Left lung (tissue), 10 donors: ENCODE measurements around the gene CCDC170. TPM values are rescaled to one million over a fixed set of nuclear protein-coding genes. Genes with fewer than 3 reads are reported as not detected.

ENCODE experiments used
- ATAC-seq: fragments of 200-7000 bp; cut with Tn5 transposase; one replicate; pipeline ENCODE4 v1.9.1; 2020; ENCODE audit warnings: moderate library complexity
- DNase-seq, 4 donors: peaks; one replicate each; pipeline ENCODE4 v3.0.0-alpha.2; 2013 to 2020
- H3K27ac ChIP-seq, 2 donors: fragments of 200-600 bp; sonication (generic) in 1 of 2; one replicate each; pipeline versions ENCODE4 v1.5.0 to v1.8.0; 2020 to 2021
- H3K27me3 ChIP-seq, 2 donors: fragments of 200-600 bp; sonication (generic) in 1 of 2; one replicate each; pipeline versions ENCODE4 v1.5.0 to v1.8.0; 2020 to 2021
- H3K36me3 ChIP-seq, 2 donors: fragments of 200-600 bp; sonication (generic) in 1 of 2; one replicate each; pipeline versions ENCODE4 v1.5.0 to v1.8.0; 2020 to 2021
- H3K4me1 ChIP-seq, 2 donors: fragments of 200-600 bp; one replicate each; pipeline ENCODE4 v1.8.0; 2021
- H3K4me3 ChIP-seq, 2 donors: fragments of 200-600 bp; sonication (generic) in 1 of 2; one replicate each; pipeline versions ENCODE4 v1.5.0 to v1.8.0; 2020 to 2021; ENCODE audit warnings: mild to moderate bottlenecking in 1 of 2
- H3K9me3 ChIP-seq, 2 donors: fragments of 200-600 bp; sonication (generic) in 1 of 2; one replicate each; pipeline versions ENCODE4 v1.5.0 to v1.8.0; 2020 to 2021
- CTCF ChIP-seq, 2 donors: fragments of 200-600 bp; sonication (generic) in 1 of 2; IDR thresholded peaks; one replicate each; pipeline versions ENCODE4 v1.5.0 to v1.8.0; 2021; ENCODE audit warnings: antibody characterized with exemption in 2 of 2
- intact Hi-C, 2 donors: fragments of 100-400 bp; cut with DNase I; formaldehyde crosslinking; loops; one replicate each; pipeline versions ENCODE4 v1.11.2 to v1.14.2; 2022
- polyA plus RNA-seq, 6 donors: library from polyadenylated mRNA; unstranded; fragments of 120-200 nt; gene quantifications; one replicate each; pipeline ENCODE4 v1.2.1, GENCODE V29; 2013; ENCODE audit not compliant: insufficient read length in 6 of 6
- total RNA-seq, 2 donors: library from RNA; stranded (reverse); fragmentation: NEBNext Ultra II Directional; extraction: Animal tissue kit (Norgen Biotek cat#: 25700); gene quantifications; one replicate each; pipeline ENCODE4 v1.2.1, GENCODE V29; 2021
- donor health status: DM: no; HTN: yes; CAD: no.
- donor health status: DM: no; HTN: no; CAD: no.

The CCDC170 gene
- total and polyA plus RNA-seq, 8 donors: 1.3 to 8.2 (median 4.4) TPM

- H3K27ac ChIP-seq: no peak overlapping the region
- no peak overlapping the region for H3K4me3 ChIP-seq
- H3K36me3 ChIP-seq: no peaks in the 10 kb centered on the region
- H3K27me3 ChIP-seq: no peaks in the 10 kb centered on the region
- no peak for TF ChIP-seq CTCF (IDR thresholded peaks at IDR 0.05)
- ATAC-seq: no peak
- intact Hi-C loops: no loop called here
- H3K4me1 ChIP-seq: no peaks in the 10 kb centered on the region
- no peak for DNase-seq
- H3K9me3 ChIP-seq: no peaks in the 10 kb centered on the region
These were observed 171.5 kb downstream of the CCDC170 start for GRCh38 chr6:151665329-151665728.

GRCh38 chr6:151666526-151666925 is 172.7 kb downstream of the CCDC170 start:
- DNase-seq (no peak), ATAC-seq (no peak)
- no peaks in the 10 kb centered on the region for H3K27me3 ChIP-seq
- no peak for TF ChIP-seq CTCF (IDR thresholded peaks at IDR 0.05)
- no peak overlapping the region for H3K4me3 ChIP-seq
- no peaks in the 10 kb centered on the region for H3K4me1 ChIP-seq
- intact Hi-C loops: no loop called here
- H3K9me3 ChIP-seq: no peaks in the 10 kb centered on the region
- H3K36me3 ChIP-seq: no peaks in the 10 kb centered on the region
- no peak overlapping the region for H3K27ac ChIP-seq

- Histone ChIP-seq H3K4me3 (no peak overlapping the region), H3K27ac (no peak overlapping the region), H3K27me3 (no peaks in the 10 kb centered on the region), H3K36me3 (no peaks in the 10 kb centered on the region), H3K4me1 (no peaks in the 10 kb centered on the region), H3K9me3 (no peaks in the 10 kb centered on the region)
- ATAC-seq (no peak), DNase-seq (no peak)
- intact Hi-C loops: no loop called here
- no peak for TF ChIP-seq CTCF (IDR thresholded peaks at IDR 0.05)
These were observed 175.4 kb downstream of the CCDC170 start for GRCh38 chr6:151669208-151669560.

GRCh38 chr6:151670116-151670515 is 176.3 kb downstream of the CCDC170 start:
- DNase-seq: no peak
- no peak for TF ChIP-seq CTCF (IDR thresholded peaks at IDR 0.05)
- H3K27ac ChIP-seq: no peak overlapping the region
- H3K36me3 ChIP-seq: no peaks in the 10 kb centered on the region
- no peaks in the 10 kb centered on the region for H3K9me3 ChIP-seq
- intact Hi-C loops: no loop called here
- H3K4me1 ChIP-seq: no peaks in the 10 kb centered on the region
- no peak for ATAC-seq
- H3K27me3 ChIP-seq: no peaks in the 10 kb centered on the region
- no peak overlapping the region for H3K4me3 ChIP-seq

Other genes starting within 250 kb of the CCDC170 start
- gene ZBTB2, start 102.5 kb upstream of the CCDC170 start, total RNA-seq: 10 to 100 TPM; 10.7 to 13.7 TPM
- 10 to 100 TPM; 14.3 to 18.4 (median 16.6) TPM for gene ZBTB2, start 102.5 kb upstream of the CCDC170 start, polyA plus RNA-seq
- 10 to 100 TPM; 16.0 to 17.4 TPM for gene RMND1, start 41.9 kb upstream of the CCDC170 start, total RNA-seq
- 10 to 100 TPM; 25.5 to 32.4 (median 28.5) TPM for gene RMND1, start 41.9 kb upstream of the CCDC170 start, polyA plus RNA-seq